GM18526 (cell line): ENCODE measurements around the gene ZMYND15.

Experiments used
- POLR2A ChIP-seq: IDR thresholded peaks from 3 replicates; pipeline ENCODE4 v1.6.1; 2011; ENCODE audit not compliant: insufficient read length; ENCODE audit errors: extremely low read depth

Gene ZMYND15, protein sequence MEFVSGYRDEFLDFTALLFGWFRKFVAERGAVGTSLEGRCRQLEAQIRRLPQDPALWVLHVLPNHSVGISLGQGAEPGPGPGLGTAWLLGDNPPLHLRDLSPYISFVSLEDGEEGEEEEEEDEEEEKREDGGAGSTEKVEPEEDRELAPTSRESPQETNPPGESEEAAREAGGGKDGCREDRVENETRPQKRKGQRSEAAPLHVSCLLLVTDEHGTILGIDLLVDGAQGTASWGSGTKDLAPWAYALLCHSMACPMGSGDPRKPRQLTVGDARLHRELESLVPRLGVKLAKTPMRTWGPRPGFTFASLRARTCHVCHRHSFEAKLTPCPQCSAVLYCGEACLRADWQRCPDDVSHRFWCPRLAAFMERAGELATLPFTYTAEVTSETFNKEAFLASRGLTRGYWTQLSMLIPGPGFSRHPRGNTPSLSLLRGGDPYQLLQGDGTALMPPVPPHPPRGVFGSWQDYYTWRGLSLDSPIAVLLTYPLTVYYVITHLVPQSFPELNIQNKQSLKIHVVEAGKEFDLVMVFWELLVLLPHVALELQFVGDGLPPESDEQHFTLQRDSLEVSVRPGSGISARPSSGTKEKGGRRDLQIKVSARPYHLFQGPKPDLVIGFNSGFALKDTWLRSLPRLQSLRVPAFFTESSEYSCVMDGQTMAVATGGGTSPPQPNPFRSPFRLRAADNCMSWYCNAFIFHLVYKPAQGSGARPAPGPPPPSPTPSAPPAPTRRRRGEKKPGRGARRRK

DNA sequence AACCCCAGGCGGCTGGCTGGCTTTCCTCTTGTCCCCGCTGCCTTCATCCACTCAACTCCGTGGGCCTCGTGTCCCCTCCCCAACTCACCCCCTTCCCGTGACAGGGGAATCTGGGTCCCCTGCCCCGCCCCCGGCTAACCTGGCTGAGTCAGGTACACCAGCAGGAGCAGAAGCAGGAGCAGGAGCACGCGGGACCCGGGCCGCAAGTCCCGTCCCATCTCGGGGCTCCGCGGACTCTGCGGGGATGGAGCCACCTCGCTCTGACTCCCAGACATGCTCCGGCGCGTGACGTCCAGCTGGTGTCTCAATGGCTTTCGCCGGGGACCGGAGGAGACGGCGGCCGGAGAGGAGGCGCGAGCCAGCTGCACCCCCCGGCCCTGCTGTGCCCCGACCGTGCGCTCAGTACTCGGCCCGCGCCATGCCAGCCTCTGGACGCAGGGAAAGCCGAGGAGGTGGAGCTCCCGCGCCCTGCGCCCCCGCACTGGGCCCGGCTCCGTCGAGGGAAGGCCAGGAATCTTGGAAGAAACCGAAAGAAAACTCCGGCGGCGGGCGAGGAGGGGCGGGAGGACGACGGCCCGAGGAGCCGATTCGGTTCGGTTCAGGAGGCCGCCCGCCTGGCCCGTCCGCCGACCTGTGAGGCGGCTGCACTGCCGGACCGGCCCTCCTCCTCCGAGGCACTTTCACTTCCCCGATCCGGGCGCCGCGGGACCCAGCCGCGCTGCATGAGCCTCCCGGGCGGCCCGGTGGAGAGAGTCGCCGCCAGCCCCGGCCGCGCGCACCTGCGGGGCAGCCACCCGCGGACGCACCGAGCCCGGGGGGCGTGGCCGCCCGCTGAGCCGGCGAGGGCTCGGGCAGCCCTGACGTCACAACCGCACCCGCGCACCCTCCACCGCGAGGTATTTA is at the start of gene ZMYND15, which contains the start of gene CXCL16:
TSS of gene ZMYND15 (plus strand) at position 712 of the 903 bp plus-strand sequence. CDS start 716 bp downstream, outside the sequence.
TSS of gene CXCL16 (minus strand) at position 807 of the 903 bp plus-strand sequence. CDS start at position 218, 589 bp downstream.
- TF ChIP-seq POLR2A = no peak

DNA sequence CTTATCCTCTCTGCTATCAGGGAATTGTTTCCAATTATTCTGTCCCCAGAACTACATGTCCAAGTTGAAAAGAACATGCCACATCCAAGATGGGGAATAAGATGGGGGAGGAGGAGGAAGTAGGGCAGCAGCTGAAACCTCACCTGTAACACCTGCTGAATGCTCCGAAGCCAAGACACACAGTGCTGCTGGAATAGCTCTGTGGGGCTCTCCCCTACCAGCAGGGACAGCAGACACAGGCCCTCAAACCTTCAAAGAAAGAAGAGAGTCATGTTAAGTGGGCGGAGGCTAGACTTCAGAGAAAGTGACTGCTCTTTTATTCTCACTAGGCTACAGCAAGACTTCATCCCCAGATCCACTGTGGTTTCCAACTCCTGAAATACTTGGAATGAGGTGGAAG is 48.9 kb upstream of the ZMYND15 start:
- TF ChIP-seq POLR2A = no peak

DNA sequence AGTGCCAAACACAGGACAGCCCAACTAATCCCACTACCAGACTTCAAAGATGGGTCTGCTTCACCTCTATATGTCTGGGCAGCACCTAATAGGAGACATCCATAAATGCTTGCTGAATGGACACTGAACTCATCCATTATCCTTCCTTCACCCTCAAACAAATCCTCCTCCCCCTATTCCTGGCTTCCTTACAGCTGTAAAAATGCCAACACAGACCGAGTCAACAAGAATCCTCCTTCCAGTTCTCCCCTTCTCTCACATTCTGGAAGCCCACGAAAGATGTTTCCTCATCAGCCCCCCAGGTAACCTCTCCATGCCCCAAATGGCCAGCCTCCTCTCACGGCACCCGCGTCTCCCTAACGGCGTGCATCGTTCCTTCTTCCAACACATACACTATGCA is 47.9 kb upstream of the ZMYND15 start:
- no peak for TF ChIP-seq POLR2A

DNA sequence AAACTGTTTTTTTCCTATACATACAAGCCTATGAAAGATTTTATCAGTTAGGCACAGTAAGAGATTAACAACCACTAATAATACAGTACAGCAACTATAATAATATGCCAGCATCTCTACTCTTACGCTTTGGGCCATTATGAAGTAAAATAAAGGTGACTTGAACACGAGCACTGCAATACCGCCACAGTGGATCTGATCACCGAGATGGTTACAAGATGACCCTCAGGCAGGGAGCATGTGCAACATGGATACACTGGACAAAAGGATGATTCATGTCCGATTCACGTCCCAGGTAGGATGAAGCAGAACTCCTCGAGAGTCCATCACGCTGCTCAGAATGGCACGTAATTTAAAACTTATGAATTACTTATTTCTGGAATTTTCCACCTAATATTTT is 46.2 kb upstream of the ZMYND15 start:
- TF ChIP-seq POLR2A = no peak

DNA sequence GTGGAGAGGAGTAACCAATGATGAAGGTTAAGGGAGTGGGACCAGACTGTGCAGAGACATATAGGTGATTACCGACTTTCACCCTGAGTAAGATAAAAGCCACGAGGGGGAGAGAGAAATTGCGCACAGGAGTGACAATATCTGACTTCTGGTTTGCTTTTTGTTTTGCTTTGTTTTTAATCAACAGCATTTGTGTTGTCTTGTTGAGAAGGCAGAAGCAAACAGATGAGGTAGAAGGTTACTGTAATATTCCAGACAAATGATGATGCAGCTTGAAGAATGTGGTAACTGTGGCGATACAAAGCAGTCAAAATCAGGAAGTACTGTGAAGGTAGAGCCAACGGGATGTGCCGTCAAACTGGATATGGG is 43.2 kb upstream of the ZMYND15 start:
- no peak for TF ChIP-seq POLR2A

DNA sequence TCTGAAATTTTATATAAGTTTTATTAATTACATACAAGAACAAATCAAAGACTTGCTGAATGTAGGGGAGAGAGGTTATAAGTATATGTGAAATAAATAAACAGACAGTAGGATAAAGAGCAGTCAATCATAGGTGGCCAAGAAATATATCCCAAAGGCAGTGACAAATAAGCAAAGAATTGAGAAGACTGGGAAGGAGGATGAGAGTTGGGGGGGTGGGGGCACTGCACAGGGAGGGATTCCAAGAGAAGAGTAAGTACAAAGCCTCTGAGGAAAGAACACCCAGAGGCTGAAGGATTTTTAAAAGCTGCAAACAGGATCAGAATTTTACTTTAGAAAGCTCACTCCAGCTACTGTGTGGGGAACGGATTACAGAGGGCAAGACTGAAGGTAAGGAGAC is 38.5 kb upstream of the ZMYND15 start:
- TF ChIP-seq POLR2A = no peak

DNA sequence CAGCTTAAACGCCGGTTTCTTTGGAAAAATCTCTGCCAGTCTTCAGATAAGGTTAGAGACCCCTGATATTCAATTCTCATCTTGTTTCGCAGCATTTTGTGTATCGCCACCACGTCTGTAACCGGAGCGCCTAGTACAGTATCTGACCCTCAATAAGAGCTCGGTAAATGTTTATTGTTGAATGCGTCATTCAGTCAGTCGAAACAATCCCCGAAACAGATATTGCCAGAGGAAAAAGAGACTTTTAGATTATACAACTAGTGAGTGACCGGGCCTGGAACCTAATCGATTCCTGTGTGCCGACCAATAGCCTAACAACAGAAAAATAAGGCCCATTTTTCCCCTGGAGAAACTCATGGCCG is 36.3 kb upstream of the ZMYND15 start:
- no peak for TF ChIP-seq POLR2A

DNA sequence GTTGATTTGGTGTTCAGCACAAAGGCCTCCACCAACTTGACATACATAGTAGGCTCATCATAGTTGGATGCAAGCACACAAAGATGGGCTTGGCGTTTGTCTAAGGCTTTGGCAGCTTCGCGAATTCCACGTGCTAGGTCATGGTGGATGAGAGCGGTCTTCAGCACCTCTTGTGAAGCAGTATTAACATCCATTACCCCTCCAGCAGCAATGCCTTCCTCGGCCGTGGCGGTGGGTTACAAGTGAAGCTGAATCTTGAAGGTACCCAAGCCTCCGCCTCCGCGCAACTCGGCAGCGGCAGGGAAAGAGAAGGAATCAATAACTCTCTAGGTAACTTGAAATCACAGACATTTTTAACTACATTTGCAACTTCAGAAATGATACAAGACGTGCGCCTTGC is 34.6 kb upstream of the ZMYND15 start:
- no peak for TF ChIP-seq POLR2A

DNA sequence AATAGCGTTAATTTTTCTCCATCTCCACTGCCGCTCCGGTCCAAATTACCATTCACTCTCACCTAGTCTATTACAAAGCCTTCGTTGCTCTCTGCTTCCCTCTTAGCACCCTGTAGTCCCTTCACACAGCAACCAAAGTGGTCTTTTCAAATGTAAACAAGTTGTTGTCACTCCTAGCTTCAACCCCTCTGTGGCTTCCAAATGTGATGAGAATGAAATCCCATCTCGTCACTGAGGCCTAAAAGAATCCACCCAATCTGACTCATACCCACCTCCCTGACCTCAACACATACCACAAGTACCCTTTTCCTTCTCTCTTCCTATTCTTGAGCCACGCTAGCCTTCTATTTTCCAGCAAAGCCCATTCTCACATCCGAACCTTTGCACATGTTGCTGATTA is 33.5 kb upstream of the ZMYND15 start:
- TF ChIP-seq POLR2A = no peak

DNA sequence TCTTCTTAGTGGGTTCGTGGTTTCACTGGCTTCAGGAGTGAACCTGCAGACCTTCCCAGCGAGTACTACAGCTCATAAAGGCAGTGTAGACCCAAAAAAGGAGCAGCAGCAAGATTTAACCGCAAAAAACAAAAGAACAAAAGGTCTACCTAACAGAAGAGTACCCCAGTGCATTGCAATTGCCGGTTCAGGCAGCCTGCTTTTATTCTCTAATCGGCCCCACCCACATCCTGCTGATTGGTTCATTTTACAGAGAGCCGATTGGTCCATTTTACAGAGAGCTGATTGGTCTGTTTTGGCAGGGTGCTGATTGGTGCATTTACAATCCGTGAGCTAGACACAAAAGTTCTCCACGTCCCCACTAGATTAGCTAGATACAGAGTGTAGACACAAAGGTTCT is 31.2 kb upstream of the ZMYND15 start:
- no peak for TF ChIP-seq POLR2A

DNA sequence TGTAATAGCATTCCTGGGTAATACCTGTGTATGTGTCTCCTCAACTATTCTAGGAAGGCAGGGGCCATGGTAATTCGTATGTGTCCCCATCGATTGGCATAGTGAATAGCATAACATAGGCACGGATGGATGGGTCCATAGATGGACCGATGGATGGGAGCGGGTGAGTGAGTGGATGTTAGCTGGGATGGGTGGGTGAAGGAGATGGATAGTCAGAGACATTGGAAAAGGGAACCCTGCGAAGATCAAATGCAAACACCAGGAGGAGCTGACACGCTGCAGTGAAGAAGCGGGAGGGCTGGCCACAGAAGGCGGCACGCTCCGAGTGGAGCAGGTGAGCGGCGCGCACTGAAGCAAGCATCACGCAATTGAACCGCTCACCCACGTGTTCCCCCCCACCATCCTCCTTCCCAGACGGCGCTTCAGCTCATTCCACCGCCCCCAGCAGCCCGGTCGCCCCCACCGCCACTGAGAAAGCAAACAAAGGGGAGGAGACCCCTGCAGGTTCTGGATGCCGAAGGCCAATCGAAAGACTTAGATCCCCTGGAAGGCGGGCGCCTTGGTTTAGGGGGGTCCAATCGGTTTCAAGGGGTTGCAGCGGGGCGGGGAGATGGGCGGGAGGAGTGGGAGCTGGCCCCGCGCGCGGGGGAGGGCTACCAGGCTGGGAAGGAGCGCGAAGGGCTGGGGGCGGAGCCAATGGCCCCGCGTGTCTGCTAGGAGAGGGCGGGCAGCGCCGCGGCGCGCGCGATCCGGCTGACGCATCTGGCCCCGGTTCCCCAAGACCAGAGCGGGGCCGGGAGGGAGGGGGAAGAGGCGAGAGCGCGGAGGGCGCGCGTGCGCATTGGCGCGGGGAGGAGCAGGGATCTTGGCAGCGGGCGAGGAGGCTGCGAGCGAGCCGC is 29.6 kb upstream of the ZMYND15 start, which contains the start of gene ARRB2:
TSS of gene ARRB2 (plus strand) at position 839 of the 899 bp plus-strand sequence. CDS start 90 bp downstream, outside the sequence.
- TF ChIP-seq POLR2A = peak; percentile 65

DNA sequence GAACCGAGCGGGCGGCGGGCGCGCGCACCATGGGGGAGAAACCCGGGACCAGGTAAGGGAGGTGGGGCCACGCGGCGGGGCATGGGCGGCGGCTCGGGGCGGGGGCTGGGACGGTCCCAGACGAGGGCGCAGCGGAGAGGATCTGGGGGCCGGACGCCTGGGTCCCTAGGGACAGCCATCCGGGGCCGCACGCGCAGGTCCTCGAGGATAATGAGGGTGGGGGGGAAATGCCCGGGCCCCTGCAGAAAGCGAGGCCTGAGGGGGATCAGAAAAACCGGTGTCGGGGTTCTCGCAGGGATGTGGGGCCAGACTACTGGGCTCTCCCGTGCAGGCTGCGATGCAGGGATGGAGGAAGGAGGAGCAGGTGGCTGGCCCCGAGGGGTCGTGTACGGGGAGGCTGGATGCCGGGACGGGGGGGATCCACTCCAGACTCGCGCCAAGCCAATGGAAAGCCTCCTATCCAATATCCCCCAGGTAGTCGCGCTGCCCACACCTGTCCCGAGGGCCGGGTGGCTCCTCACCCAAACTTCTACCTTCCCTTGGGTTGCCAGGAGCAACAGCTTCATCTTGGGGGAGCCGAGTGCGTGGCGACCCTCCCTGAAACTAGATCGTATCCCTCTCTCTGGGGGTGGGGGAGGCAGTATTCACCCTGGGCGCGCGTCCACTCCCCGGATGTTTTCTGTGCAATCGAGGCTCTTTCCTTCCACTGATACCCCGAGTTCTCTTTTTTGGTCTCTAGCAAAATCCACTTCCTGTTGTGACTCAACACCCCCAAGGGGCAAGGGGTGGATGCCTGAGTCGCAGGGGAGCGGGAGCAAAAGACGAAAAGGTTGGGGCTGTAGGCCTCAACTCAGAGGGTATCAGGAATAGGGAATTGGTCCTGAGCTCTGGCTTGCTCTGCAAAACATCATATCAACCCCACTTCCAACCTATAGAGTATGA is 28.7 kb upstream of the ZMYND15 start:
- no peak for TF ChIP-seq POLR2A

DNA sequence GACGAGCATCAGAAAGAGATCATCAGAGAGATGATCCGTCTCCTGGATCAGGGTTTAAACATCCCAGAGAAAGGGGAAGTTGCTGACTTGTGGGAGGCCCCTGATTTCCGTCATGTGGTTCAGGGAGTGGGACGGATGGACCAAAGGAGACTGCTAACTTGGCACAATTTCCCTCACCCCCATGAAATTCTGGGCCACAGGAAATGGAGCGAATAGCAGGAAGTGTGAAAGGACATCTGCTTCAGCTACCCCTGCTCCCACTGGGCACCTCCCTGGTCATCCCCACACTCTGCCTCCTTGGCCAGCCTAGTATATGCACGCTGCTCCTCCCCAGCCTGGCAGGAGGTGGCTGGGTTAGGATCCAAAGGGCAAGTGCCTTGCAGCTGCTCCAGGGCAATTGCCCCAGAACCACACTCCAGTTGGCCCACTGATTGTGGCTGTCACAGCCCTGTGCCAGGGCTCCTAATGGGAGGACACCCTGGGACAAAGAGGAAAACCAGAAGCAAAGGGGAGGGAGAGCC is 27.9 kb upstream of the ZMYND15 start:
- no peak for TF ChIP-seq POLR2A
